Amygdala (tissue), 56 donors: ENCODE results near the gene PRKN.

Experiments
- DNase-seq, 56 donors: peaks; one replicate each; lab custom pipeline; 2025; lab: John Stamatoyannopoulos, UW

PRKN gene

DNA sequence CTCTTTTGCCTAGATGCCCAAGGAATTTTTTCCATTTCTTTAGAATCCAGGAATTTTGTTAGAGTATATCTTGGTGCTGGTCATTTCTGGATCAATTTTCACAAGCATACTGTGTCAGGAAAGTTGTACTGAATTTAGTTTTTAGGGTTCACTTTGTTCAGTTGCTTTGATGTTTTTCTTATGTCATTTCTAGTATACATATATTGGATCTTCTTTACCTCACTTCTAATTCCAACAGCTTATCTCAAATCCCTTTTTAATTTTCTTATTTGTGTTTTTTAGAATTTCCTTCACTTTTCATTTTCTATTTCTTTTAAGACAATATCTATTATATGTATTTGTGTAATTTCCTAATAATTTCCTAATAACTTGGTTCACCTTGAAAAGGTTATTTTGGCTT, 1172.7 kb downstream of the PRKN start:
- no peak for DNase-seq

- DNase-seq = no peak
Observed at GRCh38 chr6:161549977-161550655, 1177.5 kb downstream of the PRKN start.

DNA sequence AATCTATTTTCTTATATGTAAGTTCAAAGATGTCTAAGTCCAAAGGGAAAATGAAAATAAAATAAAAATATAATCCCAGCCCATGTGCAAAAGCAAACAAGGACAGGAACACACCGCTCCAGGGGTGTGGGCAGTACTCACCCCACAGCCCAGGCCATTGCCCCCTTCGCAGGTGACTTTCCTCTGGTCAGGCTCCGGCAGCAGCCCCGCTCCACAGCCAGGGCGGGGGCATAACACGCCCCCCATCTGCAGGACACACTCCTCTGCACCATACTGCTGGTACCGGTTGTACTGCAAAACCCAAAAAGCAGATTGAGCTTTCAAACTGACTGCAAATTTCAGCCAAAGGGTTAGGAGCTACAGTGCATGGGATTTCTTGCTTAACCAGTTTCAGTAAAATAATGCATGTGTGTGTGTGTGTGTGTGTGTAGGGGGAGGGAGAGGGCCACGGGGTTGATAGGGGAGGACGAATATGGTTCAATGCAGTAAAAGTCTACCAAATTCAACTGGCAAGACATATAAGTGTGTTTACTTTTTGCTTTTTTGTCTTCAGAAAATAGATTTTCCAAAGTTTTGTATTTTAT, 1178.8 kb downstream of the PRKN start:
- DNase-seq = no peak

DNA sequence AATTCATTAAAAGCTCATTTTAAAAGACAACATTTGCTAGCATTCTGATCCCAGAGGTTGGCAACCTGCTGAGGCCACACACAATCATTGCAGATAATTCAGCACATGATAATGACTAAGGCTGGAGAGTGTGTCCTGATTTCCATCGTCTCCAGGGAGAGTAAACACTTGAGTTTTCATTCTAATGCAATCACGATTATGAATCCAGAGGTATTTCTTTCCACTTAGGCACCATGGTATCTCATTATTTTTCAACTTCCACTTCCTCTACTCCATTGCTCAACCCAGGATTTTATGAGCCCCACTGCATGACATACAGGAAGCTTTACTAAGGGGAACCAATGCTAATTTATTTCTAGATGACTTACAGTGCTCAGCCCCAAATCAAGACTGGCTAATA, 1179.9 kb downstream of the PRKN start:
- DNase-seq = no peak

- DNase-seq = no peak
Observed at GRCh38 chr6:161546632-161547031, 1180.9 kb downstream of the PRKN start.

DNA sequence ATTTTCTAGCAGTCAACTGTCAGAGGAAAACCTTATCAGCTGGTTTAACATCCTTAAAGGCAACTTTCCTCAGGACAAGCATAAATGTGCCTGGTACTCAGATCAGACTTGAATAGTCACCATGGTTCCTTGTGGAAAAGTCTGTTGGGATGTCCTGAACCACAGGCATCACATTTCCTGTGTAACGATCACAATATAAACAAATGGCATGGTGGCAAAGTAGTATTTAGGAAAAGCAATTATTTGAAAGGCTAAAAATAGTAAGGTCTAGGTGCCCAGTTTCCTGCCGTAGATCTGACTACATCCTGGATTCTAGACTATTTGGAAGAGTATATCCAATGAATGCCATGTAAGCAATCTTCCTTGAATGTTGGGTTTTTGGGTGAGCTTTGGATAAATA, 1181.8 kb downstream of the PRKN start:
- no peak for DNase-seq

DNA sequence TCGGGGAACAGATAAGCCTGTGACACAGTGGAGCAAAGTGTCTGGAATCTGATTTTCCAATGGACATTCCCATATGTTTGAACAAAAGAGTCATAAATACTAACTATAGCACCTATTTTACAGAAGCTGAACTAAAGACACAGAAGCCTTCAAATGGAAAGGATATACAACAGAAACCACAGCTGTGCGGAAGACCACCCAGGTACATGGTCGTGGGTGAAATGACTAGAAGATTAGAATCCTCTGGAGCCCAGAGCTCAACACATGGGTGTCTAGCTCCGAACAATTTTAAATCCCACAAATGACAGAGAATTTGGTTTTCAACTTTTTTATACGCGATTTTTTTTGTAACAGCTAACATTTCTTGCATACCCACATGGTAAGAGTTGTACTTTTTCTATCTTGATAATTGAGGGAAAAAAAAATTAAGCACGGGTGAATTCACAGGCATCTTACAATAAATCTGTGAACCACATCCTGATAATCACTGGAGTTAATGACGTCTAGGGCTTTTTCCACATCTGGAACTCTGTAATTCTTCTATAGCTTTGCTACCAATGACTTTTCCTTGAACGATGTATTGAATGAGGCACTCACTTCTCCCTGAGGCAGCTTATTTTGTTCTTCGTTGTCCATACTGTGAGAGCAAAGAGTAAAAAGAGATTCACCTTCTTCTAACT, 1182.6 kb downstream of the PRKN start:
- DNase-seq = no peak

GRCh38 chr6:161543684-161544309, 1183.8 kb downstream of the PRKN start:
- DNase-seq = no peak

GRCh38 chr6:161542346-161542980, 1185.1 kb downstream of the PRKN start:
- DNase-seq = no peak

- no peak for DNase-seq
Observed at GRCh38 chr6:161540532-161540931, 1187.0 kb downstream of the PRKN start.

DNA sequence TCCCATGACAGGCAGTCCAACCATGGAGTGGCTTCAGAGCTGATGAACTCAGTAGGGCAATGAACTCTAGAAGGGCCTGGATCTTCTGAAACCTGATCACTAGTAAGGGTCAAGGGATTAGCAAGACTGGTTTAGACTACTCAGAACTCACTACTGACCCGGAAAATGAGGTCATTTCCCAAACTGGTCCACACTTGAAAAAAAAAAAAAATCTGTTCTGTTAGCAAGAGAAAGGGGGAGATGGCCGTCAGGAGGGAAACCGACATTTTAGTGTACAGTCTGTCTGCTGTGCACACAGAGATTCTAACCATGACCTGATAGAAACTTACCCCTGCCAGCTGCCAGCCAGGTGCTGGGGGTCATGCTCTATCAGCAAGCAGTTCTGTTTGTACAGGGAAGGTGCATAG, 1191.3 kb downstream of the PRKN start:
- no peak for DNase-seq

DNA sequence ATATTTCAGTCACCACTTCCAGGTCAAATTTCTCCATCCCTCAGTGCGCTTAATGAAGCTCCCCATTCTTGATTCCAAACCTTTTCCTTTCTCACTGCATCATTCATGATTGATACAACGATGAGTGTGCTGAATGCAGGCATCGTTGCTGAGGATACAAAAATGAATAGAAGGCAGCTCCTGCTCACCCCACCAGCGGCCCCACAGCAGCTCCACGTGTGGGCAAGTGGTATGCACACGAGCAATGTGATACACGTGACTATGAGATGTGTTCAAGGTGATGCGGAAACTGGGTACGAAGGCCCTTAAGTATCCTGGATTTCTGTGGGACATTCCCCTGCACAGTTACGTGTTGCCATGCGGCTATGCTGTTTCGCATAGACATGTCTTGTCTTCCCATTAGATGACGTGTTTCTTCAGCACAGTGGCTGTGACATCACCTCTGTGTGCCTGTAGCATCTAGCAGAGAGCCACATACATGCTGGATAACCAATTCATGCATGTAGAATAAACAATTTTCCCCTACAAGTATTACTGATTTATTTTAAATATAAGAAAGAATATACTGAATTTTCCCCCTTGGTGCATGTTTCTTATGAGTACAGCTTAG, 1193.2 kb downstream of the PRKN start:
- DNase-seq = no peak

DNA sequence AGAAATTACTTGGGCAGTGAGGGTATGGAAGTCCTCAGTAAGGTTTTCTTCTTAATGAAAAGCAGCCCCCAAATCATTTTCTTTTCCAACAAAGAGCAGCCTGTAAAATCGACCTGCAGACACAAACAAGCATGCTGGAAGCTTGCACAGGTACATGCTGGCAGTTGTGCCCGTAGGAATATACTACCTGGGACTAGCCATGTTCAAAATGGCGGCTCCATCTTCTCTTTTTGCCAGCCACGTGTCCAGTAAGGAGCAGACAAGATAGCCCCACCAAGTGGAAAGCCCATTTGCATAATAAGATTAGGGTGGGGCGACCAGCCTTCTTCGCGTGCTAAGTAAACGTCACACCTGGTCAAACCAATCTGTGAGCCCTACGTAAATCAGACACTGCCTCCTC, 1194.3 kb downstream of the PRKN start:
- no peak for DNase-seq

DNA sequence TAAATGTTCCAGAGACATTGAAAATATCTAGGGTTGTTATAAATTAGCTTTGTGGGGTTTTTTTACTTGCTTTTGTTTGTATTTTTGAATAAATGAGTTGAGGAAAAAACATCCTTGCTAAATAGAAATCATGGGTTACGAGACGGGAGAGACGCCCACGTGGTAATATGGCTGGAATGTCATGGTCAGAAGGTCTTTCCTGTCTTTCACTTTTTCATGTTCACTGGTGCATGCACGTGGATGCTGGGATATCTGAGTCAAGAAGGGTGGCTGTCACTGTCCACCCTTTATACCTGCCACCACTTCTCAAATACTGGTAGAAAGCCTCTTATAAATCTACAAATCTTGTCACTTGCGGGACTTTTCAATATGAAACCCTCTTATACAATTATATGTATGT, 1195.0 kb downstream of the PRKN start:
- no peak for DNase-seq

DNA sequence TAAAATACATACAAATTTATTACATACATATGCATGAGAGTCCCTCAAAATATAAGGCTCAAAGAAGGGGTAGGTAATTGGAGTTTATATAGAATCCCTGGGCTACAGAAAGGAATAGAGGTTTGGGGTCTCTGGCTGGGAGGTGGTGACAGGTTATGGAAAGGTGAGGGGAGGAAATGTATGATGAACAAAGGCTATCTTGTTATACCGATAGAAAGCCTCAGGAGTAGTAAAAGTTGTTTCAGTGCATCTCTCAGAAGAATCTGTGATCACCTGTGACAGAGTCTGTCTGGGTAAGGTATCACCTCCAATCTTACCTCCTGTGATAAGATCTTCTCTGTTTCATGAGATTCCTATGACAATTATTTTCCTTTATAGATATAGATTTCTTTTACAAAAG, 1200.8 kb downstream of the PRKN start:
- no peak for DNase-seq

DNA sequence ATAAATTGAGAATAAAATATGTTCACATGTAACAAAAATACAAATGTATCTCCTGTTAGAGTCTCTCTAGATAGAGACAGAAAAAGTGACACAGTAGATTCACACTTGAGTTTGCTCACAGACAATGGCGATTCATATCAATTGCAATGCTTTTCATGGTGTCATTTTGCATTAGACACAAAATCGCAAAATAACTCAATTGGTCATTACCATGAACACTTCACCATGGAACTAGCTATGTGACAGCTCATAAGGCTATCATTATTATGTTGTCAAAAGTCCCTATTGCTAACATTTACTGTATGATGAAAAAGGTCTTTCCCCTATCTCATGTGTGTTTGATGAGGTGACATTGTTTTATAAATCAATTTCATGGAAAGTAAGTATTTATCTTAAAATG, 1204.2 kb downstream of the PRKN start:
- DNase-seq = no peak

DNA sequence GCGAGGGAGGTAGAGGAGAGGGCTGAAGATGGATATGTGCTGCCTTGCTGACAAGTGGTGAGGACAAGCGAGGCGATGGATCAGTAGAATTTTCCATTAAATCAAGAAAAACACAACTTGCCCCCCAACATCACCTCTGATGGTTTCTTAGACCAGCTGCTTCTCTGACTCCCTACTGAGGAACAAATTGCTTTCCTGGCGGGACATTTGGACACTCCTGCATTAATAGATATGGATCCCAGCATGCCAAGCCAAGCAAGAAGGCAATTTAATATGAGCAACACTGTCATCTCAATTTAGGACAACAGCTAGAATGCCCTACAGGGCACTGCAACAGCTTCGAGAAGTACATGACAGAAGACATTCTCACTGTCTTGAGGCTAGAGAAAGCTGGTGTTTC, 1205.3 kb downstream of the PRKN start:
- no peak for DNase-seq

DNA sequence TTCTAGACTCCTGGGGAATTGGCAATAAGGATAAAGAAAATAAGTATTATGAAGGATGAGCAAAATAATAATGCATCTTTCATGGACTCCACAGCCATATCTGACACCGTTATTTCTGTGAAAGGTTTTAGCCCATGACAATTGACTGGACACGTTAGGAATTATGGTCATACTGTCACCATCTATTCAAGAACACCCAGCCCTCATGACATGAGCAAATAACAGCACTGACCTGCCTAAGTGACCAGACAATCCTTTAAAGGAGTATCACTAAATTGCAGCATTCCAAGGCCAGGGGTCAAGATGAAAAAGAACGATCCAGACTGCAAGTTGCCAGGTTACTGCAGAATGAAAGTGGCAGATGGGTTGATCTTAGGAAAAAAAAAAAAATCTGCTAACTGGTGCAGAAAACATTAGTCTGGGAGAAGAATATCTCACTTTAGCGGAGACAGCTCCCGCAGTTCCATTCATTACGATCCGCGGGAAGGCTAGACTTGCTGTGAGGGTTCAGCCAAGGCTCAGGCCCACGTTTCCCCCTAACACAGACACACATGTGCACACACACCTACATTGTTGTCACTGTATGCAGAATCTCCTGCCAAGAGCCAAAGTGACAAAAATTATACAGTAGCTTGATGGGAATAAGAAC, 1216.0 kb downstream of the PRKN start:
- no peak for DNase-seq

DNA sequence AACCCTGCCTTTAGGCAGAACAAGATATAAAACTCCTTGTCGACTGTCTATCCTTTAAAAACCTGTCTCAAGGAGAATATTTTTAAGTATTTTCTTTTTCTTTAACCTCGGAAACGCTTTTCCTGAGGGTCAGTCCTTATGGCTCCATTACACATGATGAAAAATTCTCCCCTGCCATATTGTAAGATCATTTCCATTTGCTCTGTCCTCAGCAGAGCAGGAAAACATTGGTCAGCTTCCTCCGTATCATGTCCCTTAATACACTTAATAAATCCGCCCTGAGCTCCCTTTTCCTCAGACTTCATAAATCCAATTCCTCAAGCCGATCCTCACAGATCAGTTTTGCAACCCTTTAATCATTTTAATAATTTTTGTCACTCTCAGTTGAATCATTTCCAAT, 1219.2 kb downstream of the PRKN start:
- DNase-seq = no peak

DNA sequence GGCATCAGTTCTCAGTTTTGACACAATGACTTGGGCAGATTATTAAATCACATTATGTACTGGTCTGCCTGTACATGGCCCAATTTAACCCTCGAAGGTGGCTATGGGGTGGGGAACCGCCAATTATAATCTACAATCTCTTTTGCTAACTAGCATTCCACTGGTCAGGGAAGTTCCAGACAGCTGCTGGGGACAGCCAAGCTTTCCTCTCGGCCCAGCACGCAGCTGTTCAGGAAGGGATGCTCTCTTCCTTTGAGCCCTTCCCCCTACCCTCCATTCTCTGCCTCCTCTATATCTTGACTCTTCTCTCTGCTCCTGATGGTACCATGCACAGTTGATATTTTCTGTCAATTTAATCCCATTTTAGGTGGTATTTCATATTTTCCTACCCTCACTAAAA, 1220.2 kb downstream of the PRKN start:
- no peak for DNase-seq
